NCI-H69 (cell line): ENCODE results near the gene CPS1.

Experiments used
- DNase-seq: peaks from one replicate; lab custom pipeline; 2025; lab: John Stamatoyannopoulos, UW

The CPS1 gene

GRCh38 chr2:210556329-210556980 lies at the start of gene CPS1:
TSS of gene CPS1 (plus strand) at chr2:210556599. CDS start at chr2:210556734, 135 bp downstream.
- no peak for DNase-seq

GRCh38 chr2:210515911-210516310 lies 40.5 kb upstream of the CPS1 start:
- no peak for DNase-seq

- DNase-seq: no peak
These were observed 39.1 kb upstream of the CPS1 start for GRCh38 chr2:210517264-210517663.

- no peak for DNase-seq
These were observed 36.8 kb upstream of the CPS1 start for GRCh38 chr2:210519594-210519993.

- DNase-seq: no peak
These were observed 34.0 kb upstream of the CPS1 start for GRCh38 chr2:210522399-210522798.

GRCh38 chr2:210523650-210524289 lies 32.6 kb upstream of the CPS1 start:
- DNase-seq: no peak

GRCh38 chr2:210524533-210524932 lies 31.9 kb upstream of the CPS1 start:
- DNase-seq: no peak

- no peak for DNase-seq
These were observed 29.1 kb upstream of the CPS1 start for GRCh38 chr2:210527286-210527685.

- no peak for DNase-seq
These were observed 27.7 kb upstream of the CPS1 start for GRCh38 chr2:210528716-210529115.

- no peak for DNase-seq
These were observed 25.3 kb upstream of the CPS1 start for GRCh38 chr2:210531050-210531449.

GRCh38 chr2:210531482-210531881 lies 24.9 kb upstream of the CPS1 start:
- no peak for DNase-seq

- no peak for DNase-seq
These were observed 23.0 kb upstream of the CPS1 start for GRCh38 chr2:210533389-210533788.

- DNase-seq: no peak
These were observed 21.5 kb upstream of the CPS1 start for GRCh38 chr2:210534879-210535278.

- DNase-seq: no peak
These were observed 19.3 kb upstream of the CPS1 start for GRCh38 chr2:210536973-210537650.

GRCh38 chr2:210539035-210539434 lies 17.4 kb upstream of the CPS1 start:
- no peak for DNase-seq

- DNase-seq: no peak
These were observed 16.6 kb upstream of the CPS1 start for GRCh38 chr2:210539578-210540416.

- DNase-seq: no peak
These were observed 15.9 kb upstream of the CPS1 start for GRCh38 chr2:210540471-210540870.

- no peak for DNase-seq
These were observed 15.5 kb upstream of the CPS1 start for GRCh38 chr2:210540900-210541289.

- no peak for DNase-seq
These were observed 15.0 kb upstream of the CPS1 start for GRCh38 chr2:210541290-210541902.

- DNase-seq: no peak
These were observed 12.3 kb upstream of the CPS1 start for GRCh38 chr2:210544007-210544590.

- no peak for DNase-seq
These were observed 11.6 kb upstream of the CPS1 start for GRCh38 chr2:210544831-210545230.
